GM21576 (cell line): ENCODE results near the gene COMMD7.

Experiments
- ATAC-seq: cut with Tn5 transposase; IDR thresholded peaks from one replicate; pipeline ENCODE4 v1.9.1; 2021; ENCODE audit warnings: mild to moderate bottlenecking, moderate library complexity; ENCODE audit not compliant: unreplicated experiment

COMMD7 gene

DNA sequence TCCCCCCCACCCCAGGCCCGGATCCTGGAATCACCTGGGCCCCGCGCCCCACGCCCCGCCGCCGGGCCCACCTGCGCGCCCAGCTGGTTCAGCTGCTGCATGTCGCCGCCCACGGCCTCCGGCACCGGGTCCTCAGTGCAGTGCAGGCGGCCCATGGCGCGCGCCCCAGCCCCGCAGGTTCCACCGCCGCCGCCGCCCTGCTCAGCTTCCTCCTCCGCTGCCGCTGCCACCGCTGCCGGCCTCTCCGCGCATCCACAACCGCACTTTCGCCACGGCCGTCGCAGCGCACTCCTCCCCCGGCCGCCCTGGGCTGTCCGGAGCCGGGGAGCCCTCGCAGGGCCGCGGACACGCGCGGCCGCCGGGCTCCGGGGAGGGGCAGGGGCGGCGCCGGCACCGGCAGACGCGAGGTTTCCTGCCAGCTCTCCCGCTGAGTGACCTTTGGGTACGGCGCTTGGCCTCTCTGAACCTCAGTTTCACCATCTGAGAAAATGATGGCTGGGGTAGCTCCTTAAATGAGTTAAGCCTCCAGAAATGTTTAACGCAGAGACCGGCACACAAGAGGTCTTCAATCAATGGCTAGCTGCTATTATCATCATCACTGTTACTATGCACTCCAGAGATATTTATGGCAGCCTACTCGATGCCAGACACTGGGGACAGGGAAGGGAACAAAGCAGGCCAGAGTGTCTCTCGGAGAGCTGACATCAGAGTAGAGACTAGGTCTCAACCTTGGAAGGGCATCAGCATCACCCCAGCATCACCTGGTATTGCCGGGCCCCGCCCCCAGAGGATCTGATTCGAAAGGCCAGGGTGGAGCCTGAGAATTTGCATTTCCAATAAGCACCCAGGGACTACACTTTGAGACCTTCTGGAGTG, at the start of gene COMMD7:
Gene COMMD7, minus strand, starts transcription at position 231 of the 876 bp plus-strand sequence. Its CDS starts 76 bp downstream, at position 155.
- ATAC-seq: peak; percentile 67

DNA sequence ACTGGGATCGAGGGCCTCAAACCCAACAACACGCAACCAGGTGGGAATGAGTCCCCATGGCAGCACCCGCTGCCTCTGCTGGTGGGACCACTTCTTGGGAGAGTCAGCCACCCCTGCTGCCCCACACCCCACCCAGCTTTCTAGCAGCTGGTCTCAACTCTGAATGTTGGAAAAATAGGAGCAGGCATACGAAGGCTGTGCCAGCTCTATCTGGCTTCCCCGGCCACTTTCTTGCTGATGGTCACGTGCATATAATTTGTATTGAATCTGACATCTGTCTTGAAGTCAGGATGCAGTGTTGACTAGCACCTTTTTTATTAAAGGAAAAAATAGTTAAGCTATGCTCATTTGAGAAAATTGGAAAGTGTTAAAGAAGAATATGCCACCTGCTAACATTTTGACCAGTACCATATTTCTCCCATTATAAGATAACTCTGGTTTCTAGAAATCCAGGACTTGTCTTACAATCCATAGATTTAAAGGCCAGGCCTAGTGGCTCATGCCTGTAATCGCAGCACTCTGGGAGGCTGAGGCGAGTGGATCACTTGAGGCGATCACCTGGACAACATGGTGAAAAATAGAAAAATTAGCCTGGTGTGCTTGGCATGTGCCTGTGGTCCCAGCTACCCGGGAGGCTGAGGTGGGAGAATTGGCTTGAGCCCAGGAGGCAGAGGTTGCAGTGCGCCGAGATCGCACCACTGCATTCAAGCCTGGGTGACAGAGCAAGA, 49.6 kb upstream of the COMMD7 start:
- no peak for ATAC-seq

DNA sequence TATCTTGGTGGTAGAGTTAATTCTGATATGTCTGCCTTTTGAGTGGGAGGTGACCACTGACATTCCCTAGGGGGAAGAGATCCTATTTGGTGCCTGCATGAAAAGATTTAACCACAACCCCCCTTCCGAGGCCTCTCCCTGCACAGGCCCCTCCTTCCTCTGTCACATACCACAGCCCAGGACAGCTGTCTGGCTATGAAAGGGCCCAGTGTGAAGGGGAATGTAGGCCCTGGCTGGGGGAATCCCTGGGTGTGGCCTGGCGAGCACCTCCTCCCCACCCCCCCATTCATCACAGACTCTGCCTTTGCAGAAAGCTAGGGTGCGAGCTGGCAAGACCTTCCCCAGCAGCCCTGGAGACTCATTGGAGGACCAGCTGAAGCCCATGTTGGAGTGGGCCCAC, 49.0 kb upstream of the COMMD7 start:
- ATAC-seq: peak; percentile 44

DNA sequence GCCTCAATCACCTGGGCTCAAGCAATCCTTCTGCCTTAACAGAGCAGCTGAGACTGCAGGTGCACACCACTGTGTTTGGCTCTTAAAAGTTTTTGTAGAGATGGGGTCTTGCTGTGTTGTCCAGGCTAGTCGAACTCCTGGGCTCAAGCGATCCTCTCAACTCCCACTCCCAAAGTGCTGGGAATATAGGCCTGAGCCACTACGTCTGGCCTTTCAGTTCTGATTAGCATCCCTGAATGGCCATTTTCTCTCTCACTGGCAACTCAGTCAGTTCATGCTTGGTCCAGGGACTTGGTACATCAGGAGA, 47.4 kb upstream of the COMMD7 start:
- no peak for ATAC-seq

DNA sequence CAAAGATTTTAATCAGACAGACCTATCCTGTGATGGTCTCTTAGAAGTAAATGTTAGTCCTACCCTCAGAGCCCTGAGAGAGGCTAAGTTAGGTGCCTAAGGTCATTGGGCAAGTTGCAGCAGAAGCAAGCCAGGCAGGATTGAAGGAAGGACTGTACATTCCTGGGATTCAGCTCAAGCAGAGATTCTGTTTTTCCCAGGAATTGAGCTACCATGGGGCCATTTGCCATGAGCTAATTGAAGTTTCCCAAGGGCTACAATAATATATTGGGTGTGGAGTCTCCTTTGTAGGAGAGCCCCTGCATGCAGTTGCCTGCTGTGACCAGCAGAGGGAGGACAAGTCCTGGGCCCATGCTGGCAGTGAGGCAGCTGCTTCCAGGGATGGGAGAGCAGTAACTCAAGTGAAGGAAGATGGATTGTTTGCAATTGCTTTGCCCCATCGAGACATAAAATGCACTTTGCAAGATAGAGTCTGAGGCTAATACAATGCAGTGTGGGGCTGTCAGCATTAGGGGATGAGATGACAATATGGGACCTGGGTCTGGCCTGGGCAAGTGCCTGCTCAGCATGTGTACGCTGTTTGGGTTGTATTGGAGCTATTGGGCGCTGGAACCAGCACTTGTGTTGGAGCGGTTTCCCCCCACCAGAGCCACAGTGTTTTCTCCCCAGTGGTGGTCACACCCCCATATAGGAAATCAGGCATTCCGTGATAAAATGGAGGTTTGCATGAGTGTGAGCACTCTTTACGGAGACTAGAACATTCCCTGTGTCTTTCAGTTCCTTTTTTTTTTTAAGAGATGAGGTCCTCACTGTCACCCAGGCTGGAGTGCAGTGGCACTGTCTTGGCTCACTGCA, 46.9 kb upstream of the COMMD7 start:
- no peak for ATAC-seq

DNA sequence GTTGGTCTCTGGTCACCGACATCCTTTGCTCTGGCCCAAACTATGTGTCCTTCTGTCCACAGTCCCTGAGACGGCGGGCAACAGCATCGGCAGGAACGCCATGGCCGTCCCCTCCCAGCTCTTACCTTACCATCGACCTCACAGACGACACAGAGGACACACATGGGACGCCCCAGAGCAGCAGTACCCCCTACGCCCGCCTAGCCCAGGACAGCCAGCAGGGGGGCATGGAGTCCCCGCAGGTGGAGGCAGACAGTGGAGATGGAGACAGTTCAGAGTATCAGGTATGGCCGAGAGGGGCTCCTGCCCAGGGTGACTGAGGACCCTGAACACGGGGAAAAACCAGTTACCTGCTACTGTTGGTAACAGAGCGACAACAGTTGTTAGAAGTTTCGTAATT, 43.9 kb upstream of the COMMD7 start:
- ATAC-seq: no peak

DNA sequence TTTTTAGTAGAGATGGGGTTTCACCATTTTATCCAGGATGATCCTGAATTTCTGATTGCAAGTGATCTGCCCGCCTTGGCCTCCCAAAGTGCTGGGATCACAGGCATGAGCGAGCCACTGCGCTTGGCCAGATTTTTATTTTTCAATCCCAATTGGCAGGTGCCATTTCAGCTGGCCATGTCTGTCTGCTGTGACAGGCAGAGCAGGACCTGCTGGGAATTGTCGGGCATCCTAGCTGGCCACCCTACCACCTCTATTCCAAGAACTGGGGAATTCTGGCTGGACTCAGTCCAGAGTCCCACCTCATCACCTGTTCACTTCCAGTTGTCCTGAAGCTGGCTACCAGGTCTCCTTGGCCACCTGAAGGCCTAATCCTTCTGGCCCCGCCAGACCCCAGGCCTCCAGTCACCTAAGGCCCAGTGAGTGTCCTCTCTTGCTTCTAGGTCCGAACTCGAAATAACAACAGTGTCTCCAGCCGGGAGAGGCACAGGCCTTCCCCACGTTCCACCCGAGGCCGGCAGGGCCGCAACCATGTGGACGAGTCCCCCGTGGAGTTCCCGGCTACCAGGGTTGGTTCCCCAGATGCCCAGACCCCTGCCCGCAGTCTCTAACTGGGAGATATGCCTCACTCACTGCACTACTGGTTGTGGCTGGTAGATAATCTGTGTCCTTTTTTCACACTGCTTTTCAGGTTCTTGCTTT, 42.9 kb upstream of the COMMD7 start:
- no peak for ATAC-seq

DNA sequence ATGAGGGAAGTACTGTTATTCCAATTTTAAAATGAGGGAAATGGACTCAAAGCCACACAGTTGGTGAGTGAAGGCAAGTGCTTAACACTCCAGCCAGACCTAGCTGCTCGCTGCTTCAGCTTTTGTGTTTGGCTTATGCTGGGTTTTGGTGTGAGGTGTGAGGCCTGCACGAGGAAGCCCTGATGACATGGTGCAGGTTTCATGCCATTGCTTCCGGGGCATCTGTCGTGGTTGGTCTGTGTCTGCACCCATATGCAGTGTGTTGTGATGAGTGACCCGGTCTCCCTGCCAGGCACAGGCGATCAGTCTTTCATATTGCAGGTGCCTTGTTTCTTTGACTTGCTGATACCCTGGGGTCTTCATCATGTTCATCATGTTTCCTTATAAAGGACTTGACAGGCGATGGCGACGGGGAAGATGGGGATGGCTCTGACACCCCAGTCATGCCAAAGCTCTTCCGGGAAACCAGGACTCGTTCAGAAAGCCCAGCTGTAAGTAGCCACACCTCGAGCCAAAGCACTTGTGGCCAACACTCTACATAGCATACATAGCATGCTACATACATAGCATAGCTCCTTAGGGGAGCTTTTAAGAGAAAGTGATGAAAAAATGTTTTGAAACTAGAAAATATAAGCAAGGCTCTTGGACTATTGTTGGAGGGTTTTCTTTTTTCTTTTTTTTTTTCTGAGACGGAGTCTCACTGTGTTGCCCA, 41.3 kb upstream of the COMMD7 start:
- no peak for ATAC-seq

DNA sequence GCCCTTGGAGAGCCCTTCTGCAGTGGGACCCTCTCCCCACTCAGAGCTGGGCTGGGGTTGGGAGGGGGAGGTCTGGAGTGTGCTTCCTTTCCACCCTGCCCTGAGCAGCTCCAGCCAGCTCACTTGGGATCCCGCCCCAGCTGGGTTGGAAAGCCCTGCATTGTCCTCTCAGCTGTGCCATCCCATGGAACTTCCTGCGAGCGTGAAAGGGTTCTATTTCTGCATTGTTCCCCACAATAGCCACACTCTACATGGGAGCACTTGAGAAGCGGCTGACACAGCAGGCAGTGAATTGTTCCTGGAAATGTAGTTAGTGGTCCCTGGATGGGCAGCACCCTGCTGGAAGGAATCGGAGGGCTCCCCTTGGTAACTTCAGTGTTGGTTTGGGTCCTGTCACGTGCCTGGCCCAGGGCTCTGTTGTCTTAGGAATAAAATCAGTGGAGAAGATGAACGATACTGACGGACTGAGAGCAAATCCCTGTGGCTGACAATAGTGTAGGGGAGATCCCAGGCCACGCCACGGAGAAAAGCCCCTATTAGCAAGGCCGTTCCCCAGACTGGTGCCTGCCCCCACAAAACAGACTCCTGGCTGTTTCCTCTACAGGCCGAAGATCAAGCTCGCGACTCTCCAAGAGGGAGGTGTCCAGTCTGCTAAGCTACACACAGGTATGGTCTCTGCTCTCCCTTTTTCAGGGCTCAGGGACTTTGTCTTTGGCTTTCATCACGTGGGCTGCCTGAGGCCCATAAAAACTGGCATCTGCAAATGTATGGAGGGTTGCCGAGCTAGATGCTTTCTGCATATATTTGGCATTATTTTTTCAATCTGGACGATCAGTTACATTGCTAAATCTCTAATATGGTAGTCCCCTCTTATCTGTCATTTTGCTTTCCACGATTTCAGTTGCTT, 37.7 kb upstream of the COMMD7 start:
- no peak for ATAC-seq

DNA sequence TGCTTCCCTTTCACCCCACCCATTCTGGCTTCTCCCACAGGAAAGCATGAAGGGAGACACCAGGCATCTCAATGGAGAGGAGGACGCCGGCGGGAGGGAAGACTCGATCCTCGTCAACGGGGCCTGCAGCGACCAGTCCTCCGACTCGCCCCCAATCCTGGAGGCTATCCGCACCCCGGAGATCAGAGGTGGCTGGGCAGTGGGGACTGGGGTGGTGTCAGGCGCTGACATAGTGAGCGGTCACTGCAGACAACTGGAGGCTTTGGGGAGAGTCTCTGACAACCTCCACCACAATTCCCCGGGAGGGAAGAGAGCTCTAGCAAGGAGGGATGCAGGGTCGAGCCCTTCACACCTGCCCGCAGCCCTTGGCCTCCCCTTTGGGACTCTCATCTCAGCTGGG, 37.0 kb upstream of the COMMD7 start:
- no peak for ATAC-seq

DNA sequence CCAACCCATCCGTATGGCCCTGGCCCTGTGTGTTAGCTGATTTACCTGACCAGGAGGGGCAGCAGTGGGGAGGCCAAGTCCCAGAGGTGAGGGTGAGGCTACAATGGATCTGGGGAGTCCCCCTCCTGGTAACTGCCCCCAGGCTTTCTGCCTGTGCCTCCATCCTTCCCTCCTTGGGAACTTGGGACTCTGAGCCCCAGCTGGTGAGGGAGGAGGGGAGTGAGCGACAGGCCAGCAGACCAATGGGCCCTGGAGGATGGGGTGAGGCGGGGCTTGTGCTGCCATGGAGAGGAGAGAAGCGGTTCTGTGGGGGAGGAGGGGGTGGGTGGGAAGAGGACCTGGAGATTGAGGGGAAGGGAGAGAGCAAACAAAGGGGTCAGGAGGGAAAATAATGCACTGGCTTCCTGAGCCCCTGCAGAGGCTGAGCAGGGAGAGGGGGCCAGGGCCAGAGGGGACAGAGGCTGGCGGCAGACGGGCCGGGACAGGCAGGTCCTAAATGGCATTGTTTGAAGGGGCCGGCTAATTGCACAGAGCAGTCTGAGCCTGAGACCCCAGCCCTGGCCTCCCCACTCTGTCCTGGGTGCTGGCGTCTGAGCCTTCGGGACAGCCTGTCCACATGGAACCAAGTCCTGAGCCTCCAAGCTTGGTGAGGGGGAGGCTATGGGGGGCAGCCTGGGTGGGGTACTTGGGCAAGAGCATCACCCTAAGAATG, 36.4 kb upstream of the COMMD7 start:
- no peak for ATAC-seq

DNA sequence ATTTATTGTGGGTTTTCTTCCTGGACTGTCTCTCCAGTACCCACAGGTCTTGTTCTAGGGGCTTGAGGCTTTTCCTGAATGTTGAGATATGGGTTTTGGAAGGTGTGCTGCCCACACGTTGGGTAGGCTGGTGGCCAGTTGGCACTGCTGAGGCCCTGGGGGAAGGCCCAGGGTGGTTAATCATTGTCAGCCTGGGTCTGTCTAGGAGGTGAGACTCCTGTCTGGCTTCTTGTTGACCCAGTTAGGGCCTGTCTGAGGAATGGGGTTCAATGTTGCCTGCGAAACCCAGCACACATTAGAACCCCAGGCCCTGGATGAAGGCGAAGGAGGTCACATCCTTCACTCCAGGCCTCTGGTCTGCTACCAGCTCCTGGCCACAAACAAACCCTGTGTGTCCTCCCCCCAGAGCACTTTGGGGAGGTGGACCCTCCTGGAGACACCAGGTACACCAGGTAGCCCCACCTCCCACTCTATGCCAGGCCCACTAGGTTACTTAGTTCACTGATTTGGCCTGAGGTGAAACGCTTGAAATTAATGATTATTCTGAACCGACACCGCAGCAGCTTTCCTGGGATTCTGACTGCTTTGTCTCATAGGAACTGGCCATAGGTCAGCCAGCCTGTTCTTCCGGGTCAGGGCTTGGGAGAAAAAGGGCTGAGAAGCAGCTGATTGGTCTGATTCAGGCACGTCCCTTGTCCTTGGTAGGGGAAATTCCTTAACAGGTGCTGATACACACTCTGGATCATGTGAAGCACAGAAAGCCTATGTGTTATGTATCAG, 34.1 kb upstream of the COMMD7 start:
- no peak for ATAC-seq

DNA sequence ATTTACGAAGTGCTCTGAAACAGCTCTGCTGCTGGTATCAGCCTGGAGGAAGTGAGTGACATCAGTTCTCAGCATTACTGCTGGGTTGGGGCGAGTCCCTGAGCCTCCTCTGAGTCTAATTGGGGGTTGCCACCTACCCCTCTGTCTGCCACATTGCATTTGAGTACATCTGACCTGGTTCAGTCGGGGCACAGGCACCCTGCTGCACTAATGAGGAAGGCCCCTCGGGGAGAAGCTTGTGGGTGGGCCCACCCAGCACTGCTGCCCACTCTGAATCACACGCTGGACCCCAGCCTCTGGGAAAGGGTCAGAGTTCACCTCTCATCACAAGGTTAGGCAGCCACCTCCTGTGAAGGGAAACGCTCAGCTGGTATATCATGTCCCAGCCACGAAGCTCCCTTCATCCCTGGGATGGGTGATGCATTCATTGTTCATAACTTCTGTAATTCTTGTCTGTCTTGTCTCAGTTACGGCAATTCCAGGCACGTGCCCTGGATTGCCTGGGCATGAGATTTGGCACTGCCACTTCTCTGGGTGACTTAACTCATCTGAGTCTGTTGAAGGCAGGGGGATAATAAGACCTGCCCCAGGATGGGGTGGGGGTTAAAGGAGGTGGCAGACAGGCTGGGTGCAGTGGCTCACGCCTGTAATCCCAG, 32.2 kb upstream of the COMMD7 start:
- no peak for ATAC-seq

DNA sequence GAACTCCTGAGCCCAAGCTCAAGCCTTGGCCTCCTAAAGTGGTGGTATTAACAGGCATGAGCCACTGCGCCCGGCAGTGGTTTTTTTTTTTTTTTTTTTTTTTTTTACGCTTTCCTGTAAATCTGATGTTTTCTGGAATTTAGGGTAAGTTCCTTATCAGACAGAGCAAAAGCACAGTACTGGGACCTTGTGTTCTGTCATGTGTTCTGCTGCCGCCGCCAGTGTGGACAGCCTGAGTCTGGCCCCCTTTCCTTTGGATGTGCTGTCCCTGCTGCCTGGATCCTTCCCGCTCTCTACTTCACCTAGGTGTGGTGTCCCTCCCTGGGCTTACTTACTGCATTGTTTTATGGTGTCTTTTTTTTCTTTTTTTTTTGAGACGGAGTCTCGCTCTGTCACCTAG, 30.6 kb upstream of the COMMD7 start:
- ATAC-seq: no peak

DNA sequence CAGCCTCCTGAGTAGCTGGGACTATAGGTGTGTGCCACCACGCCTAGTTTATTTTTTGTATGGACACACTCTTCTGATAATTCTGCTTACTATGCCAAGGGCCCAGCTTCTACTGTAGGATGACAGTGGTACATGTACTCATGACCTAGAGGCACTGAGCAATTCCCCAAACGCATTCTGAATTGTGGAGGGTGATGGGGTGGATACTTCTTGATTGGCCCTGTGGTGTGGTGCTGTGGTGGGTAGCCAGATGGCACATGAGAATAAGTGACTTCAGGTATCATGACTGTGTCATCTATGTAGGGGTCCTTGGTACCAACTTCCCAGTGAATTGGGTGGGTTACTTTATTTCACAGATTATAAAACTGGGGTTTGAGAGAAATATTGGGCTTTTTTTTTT, 30.0 kb upstream of the COMMD7 start:
- ATAC-seq: no peak

DNA sequence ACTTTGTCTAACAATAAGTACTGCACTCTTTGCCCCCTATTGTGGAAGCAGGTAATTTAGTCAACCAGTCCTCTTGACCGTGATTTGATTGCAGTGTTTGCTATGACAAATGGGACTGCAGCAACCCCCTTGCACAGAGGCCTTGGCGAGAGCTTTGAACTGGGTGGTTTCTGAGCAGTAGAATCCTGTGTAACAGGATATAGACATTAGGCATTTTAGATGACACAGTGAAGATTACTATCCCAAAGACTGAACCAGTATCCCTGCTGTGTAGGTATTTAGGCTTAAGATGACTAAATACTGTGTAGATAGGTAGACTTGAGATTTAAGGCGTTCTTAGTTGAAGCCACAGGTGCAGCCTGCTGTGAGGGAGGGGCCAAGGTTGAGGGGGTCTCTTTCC, 28.8 kb upstream of the COMMD7 start:
- no peak for ATAC-seq
